Activated T-cell treated with anti-CD3 and anti-CD28 coated beads, Interleukin-2, amount 50 U/mL, for 24 hours (primary cell): ENCODE measurements around the gene MSTO1.
"Not testable (repeated sequence)": the region's sequence is repeated elsewhere in the genome, so short reads cannot be mapped to it uniquely, and the experiment has no call there.

Source experiments
- DNase-seq: peaks from one replicate; pipeline ENCODE4 v3.0.0-alpha.2; 2020
- H3K27ac Mint-ChIP-seq: 2 replicates; pipeline ENCODE4 v1.8.0; 2020; ENCODE audit warnings: mild to moderate bottlenecking, mixed read lengths
- H3K27me3 Mint-ChIP-seq: 2 replicates; pipeline ENCODE4 v1.8.0; 2020; ENCODE audit warnings: mixed read lengths
- H3K36me3 Mint-ChIP-seq: 2 replicates; pipeline ENCODE4 v1.8.0; 2020; ENCODE audit warnings: low read depth, mixed read lengths
- H3K4me1 Mint-ChIP-seq: 2 replicates; pipeline ENCODE4 v1.8.0; 2020; ENCODE audit warnings: low read depth, mixed read lengths
- H3K4me3 Mint-ChIP-seq: 2 replicates; pipeline ENCODE4 v1.8.0; 2020; ENCODE audit warnings: mild to moderate bottlenecking, moderate library complexity, mixed read lengths
- H3K9me3 Mint-ChIP-seq: 2 replicates; pipeline ENCODE4 v1.8.0; 2020; ENCODE audit warnings: mixed read lengths

The MSTO1 gene

DNA sequence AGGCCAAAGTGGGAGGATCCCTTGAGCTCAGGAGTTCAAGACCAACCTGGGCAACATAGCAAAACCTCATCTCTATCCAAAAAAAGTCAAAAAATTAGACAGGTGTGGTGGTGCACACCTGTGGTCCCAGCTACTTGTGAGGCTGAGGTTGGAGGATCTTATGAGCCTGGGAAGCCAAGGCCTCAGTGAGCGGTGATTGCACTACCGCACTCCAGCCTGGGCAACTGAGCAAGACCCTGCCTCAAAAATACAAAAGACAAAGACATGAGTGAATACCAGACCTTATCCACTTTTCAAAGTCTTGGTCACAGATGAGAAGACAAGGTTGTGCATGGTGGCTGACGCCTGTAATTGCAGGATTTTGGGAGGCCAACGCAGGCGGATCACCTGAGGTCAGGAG lies 13.2 kb upstream of the MSTO1 start:
- Mint-ChIP-seq H3K27me3 (no peaks in the 10 kb centered on the region), H3K9me3 (no peaks in the 10 kb centered on the region), H3K4me3 (no peak overlapping the region), H3K4me1 (peaks cover 15% of the 10 kb centered on the region), H3K27ac (no peak overlapping the region), H3K36me3 (no peaks in the 10 kb centered on the region)
- DNase-seq, result no peak

DNA sequence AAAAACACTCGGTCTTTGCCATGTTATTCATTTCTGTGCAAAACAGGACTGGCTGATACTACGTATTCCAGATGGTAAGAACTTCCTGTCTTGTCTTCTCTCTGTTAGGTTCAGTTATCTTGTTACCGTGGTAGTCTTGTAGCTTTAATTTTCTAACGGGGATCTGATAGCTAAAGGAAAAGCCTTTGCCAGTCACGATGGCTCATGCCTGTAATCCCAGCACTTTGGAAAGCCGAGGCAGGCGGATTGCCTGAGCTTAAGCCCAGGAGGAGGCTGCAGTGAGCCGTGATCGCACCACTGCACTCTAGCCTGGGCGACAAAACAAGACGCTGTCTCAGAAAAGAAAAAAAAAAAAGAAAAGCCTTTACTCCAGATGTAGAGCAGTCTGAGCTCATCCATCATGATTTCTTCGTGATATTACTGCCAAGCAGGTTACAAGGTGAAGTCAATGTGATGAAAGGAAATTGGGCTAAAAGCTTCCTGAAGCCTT lies 11.1 kb upstream of the MSTO1 start:
- no peak for DNase-seq
- Mint-ChIP-seq H3K36me3 (no peaks in the 10 kb centered on the region), H3K9me3 (no peaks in the 10 kb centered on the region), H3K4me1 (peaks cover 14% of the 10 kb centered on the region), H3K27ac (peak overlapping the region; percentile 65), H3K27me3 (no peaks in the 10 kb centered on the region), H3K4me3 (peak overlapping the region; percentile 58)

DNA sequence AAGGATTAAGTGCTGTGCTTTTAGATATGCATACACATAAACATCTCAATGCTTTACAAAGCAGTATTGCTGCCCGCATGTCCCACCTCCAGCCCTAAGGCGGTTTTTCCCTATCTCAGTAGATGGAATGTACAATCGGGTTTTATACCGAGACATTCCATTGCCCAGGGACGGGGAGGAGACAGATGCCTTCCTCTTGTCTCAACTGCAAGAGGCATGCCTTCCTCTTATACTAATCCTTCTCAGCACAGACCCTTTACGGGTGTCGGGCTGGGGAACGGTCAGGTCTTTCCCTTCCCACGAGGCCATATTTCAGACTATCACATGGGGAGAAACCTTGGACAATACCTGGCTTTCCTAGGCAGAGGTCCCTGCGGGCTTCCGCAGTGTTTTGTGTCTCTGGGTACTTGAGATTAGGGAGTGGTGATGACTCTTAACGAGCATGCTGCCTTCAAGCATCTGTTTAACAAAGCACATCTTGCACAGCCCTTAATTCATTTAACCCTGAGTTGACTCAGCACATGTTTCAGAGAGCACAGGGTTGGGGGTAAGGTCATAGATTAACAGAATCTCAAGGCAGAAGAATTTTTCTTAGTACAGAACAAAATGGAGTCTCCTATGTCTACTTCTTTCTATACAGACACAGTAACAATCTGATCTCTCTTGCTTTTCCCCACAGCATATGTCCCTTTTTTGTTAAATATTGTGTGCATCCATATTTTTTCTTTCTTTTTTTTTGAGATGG lies 10.0 kb upstream of the MSTO1 start:
- H3K4me3 Mint-ChIP-seq, DNase-seq, H3K27ac Mint-ChIP-seq, H3K36me3 Mint-ChIP-seq, H3K9me3 Mint-ChIP-seq, H3K27me3 Mint-ChIP-seq: not testable (repeated sequence)
- peaks cover 14% of the 10 kb centered on the region for H3K4me1 Mint-ChIP-seq

DNA sequence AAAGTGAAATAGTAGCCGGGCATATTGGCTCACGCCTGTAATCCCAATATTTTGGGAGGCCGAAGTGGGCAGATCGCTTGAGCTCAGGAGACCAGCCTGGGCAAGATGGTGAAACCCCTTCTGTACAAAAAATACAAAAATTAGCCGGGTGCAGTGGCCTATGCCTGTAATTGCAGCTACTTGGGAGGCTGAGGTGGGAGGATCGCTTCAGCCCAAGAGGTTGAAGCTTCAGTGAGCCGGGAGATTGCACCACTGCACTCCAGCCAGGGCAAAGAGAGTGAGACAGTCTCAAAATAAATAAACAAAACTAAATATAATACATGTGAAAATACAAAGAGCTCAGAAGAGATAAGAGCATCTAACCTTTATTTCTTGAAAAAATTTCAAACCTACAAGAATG lies 2.3 kb upstream of the MSTO1 start:
- Mint-ChIP-seq H3K36me3 (peaks cover 12% of the 10 kb centered on the region), H3K9me3 (no peaks in the 10 kb centered on the region), H3K4me1 (peaks cover 13% of the 10 kb centered on the region), H3K27ac (no peak overlapping the region), H3K4me3 (no peak overlapping the region), H3K27me3 (no peaks in the 10 kb centered on the region)
- no peak for DNase-seq

DNA sequence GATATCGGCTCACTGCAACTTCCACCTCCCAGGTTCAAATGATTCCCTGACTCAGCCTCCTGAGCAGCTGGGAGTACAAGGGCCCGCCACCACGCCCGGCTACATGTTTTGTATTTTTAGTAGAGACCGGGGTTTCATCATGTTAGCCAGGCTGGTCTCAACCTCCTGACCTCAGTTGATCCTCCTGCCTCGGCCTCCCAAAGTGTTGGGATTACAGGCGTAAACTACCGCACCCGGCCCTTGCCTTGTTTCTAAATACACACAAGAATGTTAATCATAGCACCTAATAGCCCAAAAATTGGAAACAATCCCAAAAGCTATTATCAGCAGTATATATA lies 1.2 kb upstream of the MSTO1 start:
- no peak for DNase-seq
- no peak overlapping the region for H3K27ac Mint-ChIP-seq
- H3K4me3 Mint-ChIP-seq, result peak overlapping the region; percentile 62
- H3K36me3 Mint-ChIP-seq, result peaks cover 22% of the 10 kb centered on the region
- H3K9me3 Mint-ChIP-seq, result no peaks in the 10 kb centered on the region
- H3K27me3 Mint-ChIP-seq, result no peaks in the 10 kb centered on the region
- H3K4me1 Mint-ChIP-seq, result peaks cover 16% of the 10 kb centered on the region

DNA sequence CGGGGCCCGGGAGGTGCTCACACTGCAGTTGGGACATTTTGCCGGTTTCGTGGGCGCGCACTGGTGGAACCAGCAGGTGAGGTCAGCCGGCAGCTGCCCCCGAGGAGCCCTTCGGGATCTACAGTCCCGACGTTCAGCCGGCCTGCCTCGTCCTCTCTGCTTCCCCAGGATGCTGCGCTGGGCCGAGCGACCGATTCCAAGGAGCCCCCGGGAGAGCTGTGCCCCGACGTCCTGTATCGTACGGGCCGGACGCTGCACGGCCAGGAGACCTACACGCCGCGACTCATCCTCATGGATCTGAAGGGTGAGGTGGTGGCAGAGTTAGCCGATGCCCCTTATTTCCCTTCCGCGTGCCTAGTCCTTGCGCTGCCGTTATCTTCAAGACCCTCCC lies 234 bp downstream of the MSTO1 start:
- H3K27me3 Mint-ChIP-seq, DNase-seq, H3K27ac Mint-ChIP-seq, H3K9me3 Mint-ChIP-seq: not testable (repeated sequence)
- peaks cover 18% of the 10 kb centered on the region for H3K4me1 Mint-ChIP-seq
- H3K4me3 Mint-ChIP-seq, result peak overlapping the region; percentile 89
- peaks cover 32% of the 10 kb centered on the region for H3K36me3 Mint-ChIP-seq

DNA sequence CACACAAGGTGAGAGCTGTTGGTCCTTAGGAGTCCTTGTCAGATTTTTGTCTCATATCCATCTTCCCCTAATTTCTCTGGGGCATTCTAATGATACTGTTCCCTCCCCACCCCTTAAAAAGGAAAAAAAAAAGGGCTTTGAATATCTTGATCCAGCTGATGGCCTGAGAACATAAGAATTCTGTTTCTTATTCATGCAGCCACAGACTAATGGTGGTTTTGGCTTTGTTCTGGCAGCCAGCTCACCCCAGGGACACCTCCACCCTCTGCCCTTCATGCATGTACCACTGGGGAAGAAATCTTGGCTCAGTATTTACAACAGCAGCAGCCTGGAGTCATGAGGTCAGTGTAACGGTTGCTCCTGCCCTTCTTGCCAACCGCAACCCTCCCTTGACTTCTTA lies 3.2 kb downstream of the MSTO1 start:
- not testable (repeated sequence) for DNase-seq, H3K9me3 Mint-ChIP-seq, H3K4me3 Mint-ChIP-seq, H3K27me3 Mint-ChIP-seq
- Mint-ChIP-seq H3K4me1 (peaks cover 21% of the 10 kb centered on the region), H3K27ac (peak overlapping the region; percentile 74), H3K36me3 (peaks cover 33% of the 10 kb centered on the region)

DNA sequence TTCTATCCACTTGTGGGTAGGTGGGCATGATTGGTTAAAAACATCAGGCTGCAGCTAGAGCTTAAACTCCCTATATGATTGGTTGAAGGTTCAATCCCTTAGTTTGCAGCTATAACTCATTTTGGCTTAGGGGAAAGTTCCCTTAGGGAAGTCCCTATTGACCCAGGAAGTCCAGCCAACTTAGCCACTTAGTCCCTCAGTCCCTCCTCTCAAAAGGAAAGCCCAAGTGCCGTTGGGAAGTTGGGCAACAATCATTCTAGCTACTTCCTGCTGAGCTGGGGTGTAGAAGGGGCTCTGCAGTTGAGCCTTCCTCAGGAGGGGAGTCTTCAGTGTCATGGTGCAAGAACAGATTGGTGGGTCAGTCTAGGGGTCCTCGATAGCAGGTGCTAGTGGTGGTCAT lies 12.2 kb downstream of the MSTO1 start:
- no peak overlapping the region for H3K27ac Mint-ChIP-seq
- H3K4me3 Mint-ChIP-seq, result no peak overlapping the region
- no peaks in the 10 kb centered on the region for H3K9me3 Mint-ChIP-seq
- no peak for DNase-seq
- no peaks in the 10 kb centered on the region for H3K4me1 Mint-ChIP-seq
- H3K36me3 Mint-ChIP-seq, result no peaks in the 10 kb centered on the region
- no peaks in the 10 kb centered on the region for H3K27me3 Mint-ChIP-seq

DNA sequence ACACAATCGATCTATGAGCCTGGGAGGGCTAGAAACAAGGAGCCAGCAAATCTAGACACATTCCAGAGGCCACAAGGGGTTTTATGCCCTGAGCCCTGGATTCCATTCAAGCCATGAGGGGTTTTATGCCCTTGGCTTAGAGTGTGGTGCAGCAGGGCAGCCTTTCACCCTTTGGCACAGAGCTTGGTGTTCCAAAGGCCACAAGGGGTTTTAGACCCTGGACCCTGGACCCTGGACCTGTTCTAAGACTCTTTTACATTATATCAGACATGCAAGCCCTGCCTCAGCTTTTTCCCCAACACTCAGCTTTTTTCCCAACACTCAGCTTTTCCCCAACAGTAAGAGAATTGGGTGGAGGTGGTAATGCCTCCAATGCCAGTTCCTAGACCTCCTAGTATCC lies 13.3 kb downstream of the MSTO1 start:
- no peaks in the 10 kb centered on the region for H3K4me1 Mint-ChIP-seq
- no peaks in the 10 kb centered on the region for H3K9me3 Mint-ChIP-seq
- no peaks in the 10 kb centered on the region for H3K36me3 Mint-ChIP-seq
- no peaks in the 10 kb centered on the region for H3K27me3 Mint-ChIP-seq
- H3K27ac Mint-ChIP-seq, result no peak overlapping the region
- no peak overlapping the region for H3K4me3 Mint-ChIP-seq
- DNase-seq, result no peak

DNA sequence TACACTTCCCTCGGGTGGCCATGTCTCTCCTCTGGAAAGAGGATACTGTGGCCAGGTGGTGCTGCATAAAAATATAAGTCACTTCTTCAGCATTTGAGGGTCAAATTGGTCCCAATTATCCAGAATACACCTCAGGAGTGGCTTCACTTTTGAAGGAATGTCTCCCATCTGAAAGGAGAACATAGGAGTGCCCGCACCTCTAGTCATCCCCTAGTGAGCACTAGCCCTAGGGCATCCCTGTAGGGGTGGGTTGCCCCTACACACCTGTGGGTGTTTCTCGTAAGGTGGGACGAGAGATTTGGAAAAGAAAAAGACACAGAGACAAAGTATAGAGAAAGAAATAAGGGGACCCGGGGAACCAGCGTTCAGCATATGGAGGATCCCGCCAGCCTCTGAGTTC lies 16.4 kb downstream of the MSTO1 start:
- not testable (repeated sequence) for H3K4me1 Mint-ChIP-seq, H3K36me3 Mint-ChIP-seq, H3K9me3 Mint-ChIP-seq, H3K27ac Mint-ChIP-seq, H3K27me3 Mint-ChIP-seq, DNase-seq, H3K4me3 Mint-ChIP-seq

DNA sequence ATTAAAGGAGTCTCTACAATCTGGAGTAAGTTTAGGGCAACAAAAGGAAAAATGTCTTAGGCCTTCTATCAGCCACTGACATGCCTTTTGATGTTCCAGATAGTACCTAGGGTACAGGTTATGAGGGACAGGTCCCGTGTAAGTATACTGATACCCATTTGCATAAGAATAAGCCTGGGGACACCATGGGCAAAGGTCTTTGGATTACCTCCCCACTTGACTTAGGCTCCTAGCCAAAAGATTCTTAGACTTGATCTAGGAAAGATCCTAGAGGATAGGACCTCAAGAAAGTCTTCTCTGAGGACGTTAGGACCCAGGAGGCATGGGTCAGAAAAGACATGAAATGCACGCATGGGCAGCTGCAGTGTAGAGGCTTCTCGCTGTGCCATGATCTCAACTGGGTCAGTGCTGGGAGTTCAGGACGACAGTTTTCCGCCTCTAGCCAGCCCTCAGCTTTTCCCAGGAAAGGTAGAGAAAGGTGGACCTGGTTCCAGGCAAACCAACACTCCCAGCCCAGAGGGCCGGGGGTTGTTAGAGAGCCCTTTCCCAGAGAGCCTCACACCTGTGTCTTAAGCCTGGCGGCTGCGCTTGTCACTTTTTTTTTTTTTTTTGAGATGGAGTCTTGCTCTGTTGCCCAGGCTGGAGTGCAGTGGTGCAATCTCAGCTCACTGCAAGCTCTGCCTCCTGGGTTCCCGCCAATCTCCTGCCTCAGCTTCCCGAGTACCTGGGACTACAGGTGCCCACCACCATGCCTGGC lies 26.6 kb downstream of the MSTO1 start:
- Mint-ChIP-seq H3K9me3 (peaks cover 3% of the 10 kb centered on the region), H3K36me3 (peaks cover 4% of the 10 kb centered on the region), H3K27ac (peak overlapping the region; percentile 92), H3K4me1 (peaks cover 20% of the 10 kb centered on the region), H3K4me3 (peak overlapping the region; percentile 85), H3K27me3 (no peaks in the 10 kb centered on the region)
- DNase-seq, result no peak

DNA sequence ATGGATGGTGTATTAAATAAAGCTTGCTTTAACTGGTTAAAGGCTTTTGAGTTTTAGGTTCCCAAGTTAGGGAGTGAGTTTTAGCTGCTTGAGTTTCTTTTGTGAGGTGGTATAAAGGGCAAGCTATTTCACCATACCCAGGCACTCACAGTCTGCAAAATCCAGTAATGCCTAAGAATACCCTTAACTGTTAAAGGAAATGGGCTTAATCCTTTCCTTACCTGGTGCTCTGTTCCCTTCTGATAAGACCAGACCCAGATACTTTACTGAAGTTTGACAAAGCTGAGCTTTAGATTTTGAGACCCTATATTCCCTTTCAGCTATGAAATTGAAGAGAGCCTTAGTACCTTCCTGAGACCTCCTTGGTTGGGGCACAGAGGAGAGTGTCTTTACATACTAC lies 30.3 kb downstream of the MSTO1 start:
- H3K4me1 Mint-ChIP-seq, result peaks cover 20% of the 10 kb centered on the region
- peaks cover 18% of the 10 kb centered on the region for H3K9me3 Mint-ChIP-seq
- no peak overlapping the region for H3K4me3 Mint-ChIP-seq
- H3K27ac Mint-ChIP-seq, result no peak overlapping the region
- peaks cover 8% of the 10 kb centered on the region for H3K36me3 Mint-ChIP-seq
- no peak for DNase-seq
- H3K27me3 Mint-ChIP-seq, result no peaks in the 10 kb centered on the region

DNA sequence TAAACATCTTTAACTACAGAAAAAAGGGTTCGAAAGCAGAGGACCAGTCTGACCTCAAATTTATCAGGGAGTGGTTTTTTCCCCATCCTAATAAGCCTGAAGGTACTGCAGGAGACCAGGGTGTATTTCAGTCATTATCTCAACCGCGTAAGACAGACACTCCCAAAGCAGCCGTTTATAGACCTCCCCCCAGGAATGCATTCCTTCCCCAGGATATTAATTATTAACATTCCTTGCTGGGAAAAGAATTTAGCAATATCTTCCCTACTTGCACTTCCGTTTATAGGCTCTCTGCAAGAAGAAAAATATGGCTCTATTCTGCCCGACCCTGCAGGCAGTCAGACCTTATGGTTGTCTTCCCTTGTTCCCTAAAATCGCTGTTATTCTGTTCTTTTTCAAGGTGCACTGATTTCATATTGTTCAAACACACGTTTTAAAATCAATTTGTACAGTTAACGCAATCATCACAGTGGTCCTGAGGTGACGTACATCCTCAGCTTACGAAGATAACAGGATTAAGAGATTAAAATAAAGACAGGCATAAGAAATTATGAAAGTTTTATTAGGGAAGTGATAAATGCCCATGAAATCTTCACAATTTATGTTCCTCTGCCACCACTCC lies 32.7 kb downstream of the MSTO1 start:
- not testable (repeated sequence) for H3K4me3 Mint-ChIP-seq, DNase-seq, H3K27me3 Mint-ChIP-seq, H3K36me3 Mint-ChIP-seq, H3K4me1 Mint-ChIP-seq, H3K27ac Mint-ChIP-seq
- peaks cover 18% of the 10 kb centered on the region for H3K9me3 Mint-ChIP-seq

DNA sequence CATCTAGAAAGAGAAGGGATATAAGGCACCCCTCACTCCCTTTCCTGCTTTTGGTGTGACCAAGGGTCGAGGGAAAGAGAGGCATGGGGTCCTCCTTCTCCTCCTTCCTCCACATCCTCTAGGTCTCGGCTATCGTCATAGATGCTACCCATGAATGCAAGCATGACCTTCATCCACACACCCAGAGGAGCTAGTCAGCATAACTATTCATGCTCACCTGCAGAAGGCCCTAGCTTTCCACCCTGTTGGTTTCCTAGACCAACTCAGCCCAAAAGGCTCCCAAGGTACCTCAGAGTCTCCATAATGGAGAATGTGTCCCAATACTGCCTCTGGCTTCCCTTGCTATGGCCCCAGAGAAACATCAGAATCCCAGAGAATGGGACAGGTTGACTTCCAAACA lies 33.2 kb downstream of the MSTO1 start:
- Mint-ChIP-seq H3K4me3 (no peak overlapping the region), H3K9me3 (peaks cover 18% of the 10 kb centered on the region), H3K27ac (no peak overlapping the region), H3K27me3 (no peaks in the 10 kb centered on the region), H3K4me1 (no peaks in the 10 kb centered on the region), H3K36me3 (peaks cover 4% of the 10 kb centered on the region)
- no peak for DNase-seq

DNA sequence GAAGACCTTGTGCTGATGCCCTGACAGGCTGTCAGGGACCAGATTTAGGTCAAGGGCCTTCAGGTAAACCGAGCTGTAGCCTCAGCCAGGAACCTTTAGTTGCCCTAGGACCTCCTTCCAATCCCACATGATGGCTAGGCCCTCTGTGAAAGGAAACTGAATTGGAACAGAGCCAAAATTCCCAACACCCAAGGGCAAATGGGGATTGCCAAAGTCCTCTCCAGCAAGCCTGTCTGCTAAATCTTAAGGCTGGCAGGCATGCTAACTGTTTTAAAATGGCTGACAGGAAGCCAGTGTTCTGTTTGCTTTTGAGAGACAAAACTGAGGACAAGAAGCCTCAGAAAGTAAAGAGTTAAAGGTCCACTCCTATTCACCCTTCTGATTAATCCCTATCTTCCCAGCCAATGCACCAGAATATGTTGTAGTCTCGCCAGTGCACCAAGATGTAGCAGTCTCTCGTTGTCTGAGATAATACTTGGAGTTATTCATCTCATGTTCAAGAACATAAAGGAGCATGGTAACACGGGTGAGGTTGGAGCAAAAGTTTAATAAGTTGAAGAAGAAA lies 35.1 kb downstream of the MSTO1 start:
- Mint-ChIP-seq H3K27me3 (peaks cover 1% of the 10 kb centered on the region), H3K4me1 (peaks cover 1% of the 10 kb centered on the region), H3K27ac (no peak overlapping the region), H3K36me3 (peaks cover 4% of the 10 kb centered on the region), H3K9me3 (peaks cover 18% of the 10 kb centered on the region), H3K4me3 (no peak overlapping the region)
- DNase-seq, result no peak
